SU-DHL-6 (cell line): Measurements from ENCODE around the gene ULK1.
"Not testable (repeated sequence)": the region's sequence is repeated elsewhere in the genome, so short reads cannot be mapped to it uniquely, and the experiment has no call there.

Experiments used
- H2AFZ ChIP-seq: fragments of 200-600 bp; sonication (generic); 2 replicates; pipeline ENCODE4 v1.6.1; 2014; ENCODE audit warnings: low read depth, mild to moderate bottlenecking, moderate library complexity, mixed read lengths, antibody characterized with exemption, low read length; ENCODE audit not compliant: severe bottlenecking
- H3F3A ChIP-seq: fragments of 200-600 bp; shearing (Covaris generic); 2 replicates; pipeline ENCODE4 v1.6.0; 2016; ENCODE audit warnings: antibody characterized with exemption, mild to moderate bottlenecking; ENCODE audit not compliant: insufficient read depth
- H3K27ac ChIP-seq: fragments of 200-600 bp; sonication (generic); 2 replicates; pipeline ENCODE4 v1.5.1; 2016; ENCODE audit warnings: low read depth, mild to moderate bottlenecking, low read length, moderate library complexity, mixed read lengths
- H3K27me3 ChIP-seq: fragments of 200-600 bp; sonication (generic), shearing (Covaris generic); 2 replicates; pipeline ENCODE4 v1.6.0; 2014; ENCODE audit warnings: mild to moderate bottlenecking, low read length
- H3K36me3 ChIP-seq: fragments of 200-600 bp; sonication (generic); 2 replicates; pipeline ENCODE4 v1.6.1; 2014; ENCODE audit warnings: mild to moderate bottlenecking, low read length, mixed read lengths
- H3K4me2 ChIP-seq: fragments of 300-600, 200-600 bp; shearing (Covaris generic), sonication (generic); 2 replicates; pipeline ENCODE4 v1.6.0; 2014; ENCODE audit warnings: low read length, low read depth, mild to moderate bottlenecking; ENCODE audit not compliant: poor library complexity, severe bottlenecking
- H3K4me3 ChIP-seq: fragments of 200-600 bp; sonication (generic); 2 replicates; pipeline ENCODE4 v1.5.1; 2014; ENCODE audit warnings: antibody characterized with exemption, low read length, mild to moderate bottlenecking, mixed read lengths; ENCODE audit not compliant: insufficient read depth, poor library complexity, severe bottlenecking
- H3K79me2 ChIP-seq: fragments of 200-600 bp; sonication (generic); 2 replicates; pipeline ENCODE4 v1.6.1; 2014; ENCODE audit warnings: mild to moderate bottlenecking, low read length, moderate library complexity; ENCODE audit not compliant: insufficient read depth
- H3K9ac ChIP-seq: fragments of 200-600 bp; sonication (generic); 2 replicates; pipeline ENCODE4 v1.7.0; 2014; ENCODE audit warnings: mild to moderate bottlenecking, low read length
- H3K9me2 ChIP-seq: fragments of 200-600 bp; sonication (generic); replicated peaks from 2 replicates; pipeline ENCODE4 v1.6.1; 2014; ENCODE audit warnings: low read length; ENCODE audit not compliant: insufficient read depth
- H3K9me3 ChIP-seq: fragments of 200-600 bp; sonication (generic); 2 replicates; pipeline ENCODE4 v1.6.1; 2014; ENCODE audit warnings: low read length, mixed read lengths; ENCODE audit not compliant: insufficient read depth
- H4K20me1 ChIP-seq: fragments of 200-600 bp; sonication (generic); 2 replicates; pipeline ENCODE4 v1.6.1; 2014; ENCODE audit warnings: low read depth, mild to moderate bottlenecking, antibody characterized with exemption, low read length, moderate library complexity, mixed read lengths
- CTCF ChIP-seq: fragments of 200-600 bp; sonication (generic); IDR thresholded peaks from one replicate; pipeline ENCODE4 v1.5.1; 2017; ENCODE audit warnings: antibody characterized with exemption, mild to moderate bottlenecking, low read length, moderate library complexity; ENCODE audit not compliant: insufficient read depth, poor library complexity, severe bottlenecking
- EZH2phosphoT487 ChIP-seq: fragments of 200-600 bp; sonication (generic), shearing (Covaris generic); conservative IDR thresholded peaks from 2 replicates; pipeline ENCODE4 v1.6.1; 2018; ENCODE audit warnings: mild to moderate bottlenecking, antibody characterized with exemption, low read length, moderate library complexity, mixed read lengths

ULK1 gene

GRCh38 chr12:131959116-131959515, 64.7 kb downstream of the ULK1 start:
- peaks cover 82% of the 10 kb centered on the region for H3K79me2 ChIP-seq
- no peaks in the 10 kb centered on the region for H3K9me2 ChIP-seq
- H3K4me3 ChIP-seq: no peak overlapping the region
- no peak overlapping the region for H3K27ac ChIP-seq
- no peaks in the 10 kb centered on the region for H3K27me3 ChIP-seq
- TF ChIP-seq EZH2phosphoT487: no peak
- no peak for TF ChIP-seq CTCF
- no peak overlapping the region for H3K9ac ChIP-seq
- H4K20me1 ChIP-seq: peaks cover 11% of the 10 kb centered on the region; the same call in 1 of the 2 replicates
- H3K36me3 ChIP-seq: no peaks in the 10 kb centered on the region
- no peak overlapping the region for H3K4me2 ChIP-seq
- H3F3A ChIP-seq: no peaks in the 10 kb centered on the region
- H2AFZ ChIP-seq: no peak overlapping the region
- no peaks in the 10 kb centered on the region for H3K9me3 ChIP-seq

- Histone ChIP-seq H3K27me3 (no peaks in the 10 kb centered on the region), H3K27ac (no peak overlapping the region), H3K36me3 (no peaks in the 10 kb centered on the region), H3K9ac (no peak overlapping the region), H3K4me3 (no peak overlapping the region), H4K20me1 (peaks cover 14% of the 10 kb centered on the region; the same call in 1 of the 2 replicates), H3F3A (no peaks in the 10 kb centered on the region), H3K4me2 (no peak overlapping the region), H3K9me3 (no peaks in the 10 kb centered on the region), H2AFZ (no peak overlapping the region), H3K79me2 (peaks cover 82% of the 10 kb centered on the region), H3K9me2 (no peaks in the 10 kb centered on the region)
- TF ChIP-seq EZH2phosphoT487 (no peak), CTCF (no peak)
These were observed 65.5 kb downstream of the ULK1 start for GRCh38 chr12:131959641-131960589.

GRCh38 chr12:131960590-131961325, 66.3 kb downstream of the ULK1 start:
- H3K9ac ChIP-seq, H3F3A ChIP-seq, H3K36me3 ChIP-seq, H3K9me3 ChIP-seq, H3K4me2 ChIP-seq, H3K9me2 ChIP-seq, H3K4me3 ChIP-seq, H3K27ac ChIP-seq, H2AFZ ChIP-seq, H3K27me3 ChIP-seq: not testable (repeated sequence)
- peaks cover 14% of the 10 kb centered on the region; the same call in 1 of the 2 replicates for H4K20me1 ChIP-seq
- peaks cover 82% of the 10 kb centered on the region for H3K79me2 ChIP-seq

- H3K27ac ChIP-seq, H3K9me3 ChIP-seq, H3K36me3 ChIP-seq, H3K27me3 ChIP-seq, H3K4me3 ChIP-seq, H3K9ac ChIP-seq, H2AFZ ChIP-seq, H3F3A ChIP-seq, H3K4me2 ChIP-seq, H3K9me2 ChIP-seq: not testable (repeated sequence)
- Histone ChIP-seq H3K79me2 (peaks cover 82% of the 10 kb centered on the region), H4K20me1 (peaks cover 14% of the 10 kb centered on the region; the same call in 1 of the 2 replicates)
These were observed 66.9 kb downstream of the ULK1 start for GRCh38 chr12:131961328-131961727.
